Measurements from ENCODE around the gene SNX1.

SNX1 gene

DNA sequence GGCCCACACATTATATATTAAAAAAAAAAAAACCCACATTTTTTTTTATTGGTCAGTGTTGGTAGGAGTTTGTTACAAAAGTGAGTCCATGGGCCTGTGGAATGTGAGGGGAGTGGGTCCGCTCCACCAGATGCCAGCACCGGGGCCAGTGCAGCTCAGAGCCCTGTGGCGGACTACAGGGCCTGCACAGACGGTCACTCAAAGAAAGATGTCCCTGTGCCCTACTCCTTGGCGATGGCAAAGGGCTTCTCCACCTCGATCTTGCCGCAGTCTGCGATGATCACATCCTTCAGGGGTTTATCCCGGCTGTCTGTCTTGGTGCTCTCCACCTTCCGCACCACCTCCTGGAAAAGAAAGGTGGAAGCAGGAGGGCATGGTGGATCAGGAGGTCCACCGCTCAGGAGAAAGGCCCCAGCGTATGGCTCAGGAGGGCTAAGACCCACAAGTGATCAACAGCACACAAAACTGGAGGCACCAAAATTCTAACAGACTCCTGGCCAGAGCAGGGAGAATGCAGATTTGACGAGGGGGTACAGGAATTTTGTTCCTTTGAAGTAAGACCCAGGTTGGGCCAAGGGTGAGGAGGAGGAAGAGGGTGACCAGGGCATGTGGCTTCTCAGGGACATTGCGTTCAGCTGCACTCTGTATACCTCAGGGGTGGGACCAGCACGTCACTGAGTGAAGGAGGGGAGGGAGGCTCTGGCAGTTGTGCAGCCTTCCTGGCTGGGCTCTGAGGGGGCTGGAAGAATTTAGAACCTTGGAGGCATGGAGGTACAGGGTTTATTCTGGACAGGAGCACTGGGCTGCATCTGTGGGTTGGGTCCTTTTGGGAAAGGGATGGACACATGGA, 60.2 kb downstream of the SNX1 start:
- Histone ChIP-seq H3K36me3 (ENCODE audit: control insufficient read depth, insufficient read depth, low read length) (no peaks in the 10 kb centered on the region), H3K27ac (no peak overlapping the region), H3K9ac (no peak overlapping the region), H3K9me3 (ENCODE audit: control insufficient read depth, low read length) (no peaks in the 10 kb centered on the region), H3K4me1 (no peaks in the 10 kb centered on the region), H3K79me2 (no peaks in the 10 kb centered on the region), H3K4me3 (ENCODE audit: low read depth, low read length) (no peak overlapping the region), H3K27me3 (ENCODE audit: control insufficient read depth, insufficient read depth, low read length) (peaks cover 3% of the 10 kb centered on the region), H2AFZ (no peak overlapping the region), H3K4me2 (ENCODE audit: low read length) (no peak overlapping the region)
- TF ChIP-seq, protein P1, sequence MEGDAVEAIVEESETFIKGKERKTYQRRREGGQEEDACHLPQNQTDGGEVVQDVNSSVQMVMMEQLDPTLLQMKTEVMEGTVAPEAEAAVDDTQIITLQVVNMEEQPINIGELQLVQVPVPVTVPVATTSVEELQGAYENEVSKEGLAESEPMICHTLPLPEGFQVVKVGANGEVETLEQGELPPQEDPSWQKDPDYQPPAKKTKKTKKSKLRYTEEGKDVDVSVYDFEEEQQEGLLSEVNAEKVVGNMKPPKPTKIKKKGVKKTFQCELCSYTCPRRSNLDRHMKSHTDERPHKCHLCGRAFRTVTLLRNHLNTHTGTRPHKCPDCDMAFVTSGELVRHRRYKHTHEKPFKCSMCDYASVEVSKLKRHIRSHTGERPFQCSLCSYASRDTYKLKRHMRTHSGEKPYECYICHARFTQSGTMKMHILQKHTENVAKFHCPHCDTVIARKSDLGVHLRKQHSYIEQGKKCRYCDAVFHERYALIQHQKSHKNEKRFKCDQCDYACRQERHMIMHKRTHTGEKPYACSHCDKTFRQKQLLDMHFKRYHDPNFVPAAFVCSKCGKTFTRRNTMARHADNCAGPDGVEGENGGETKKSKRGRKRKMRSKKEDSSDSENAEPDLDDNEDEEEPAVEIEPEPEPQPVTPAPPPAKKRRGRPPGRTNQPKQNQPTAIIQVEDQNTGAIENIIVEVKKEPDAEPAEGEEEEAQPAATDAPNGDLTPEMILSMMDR (IDR thresholded peaks at IDR 0.05) = no peak

DNA sequence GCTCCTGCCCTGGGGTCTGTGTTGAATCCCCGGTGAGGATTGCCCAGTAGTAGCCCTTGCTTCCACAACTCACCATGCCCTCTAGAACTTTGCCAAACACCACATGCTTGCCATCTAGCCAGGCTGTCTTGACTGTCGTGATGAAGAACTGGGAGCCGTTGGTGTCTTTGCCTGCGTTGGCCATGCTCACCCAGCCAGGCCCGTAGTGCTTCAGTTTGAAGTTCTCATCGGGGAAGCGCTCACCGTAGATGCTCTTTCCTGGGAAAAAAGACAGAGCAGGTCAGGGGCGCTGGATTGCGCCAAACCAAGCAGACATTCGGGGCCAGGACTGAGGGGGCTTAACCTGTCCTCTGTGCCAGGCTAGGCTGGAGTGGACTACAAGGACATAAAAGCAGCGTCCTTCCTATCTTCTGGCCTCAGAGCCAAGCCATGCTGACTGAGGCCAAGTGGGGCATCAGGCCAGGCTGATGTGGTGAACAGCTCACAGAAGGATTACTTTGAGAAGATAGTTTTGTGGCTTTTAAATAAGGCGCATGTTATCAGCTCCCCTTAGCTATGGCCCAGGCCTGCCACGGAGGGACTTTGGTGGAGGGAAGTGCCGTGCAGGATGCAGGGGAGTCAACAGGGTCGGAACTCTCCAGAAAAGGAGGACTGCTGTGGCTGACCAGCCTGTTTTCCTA, 61.0 kb downstream of the SNX1 start:
- peaks cover 3% of the 10 kb centered on the region for H3K27me3 ChIP-seq (ENCODE audit: control insufficient read depth, insufficient read depth, low read length)
- TF ChIP-seq, protein P1 (IDR thresholded peaks at IDR 0.05) = no peak
- H3K4me2 ChIP-seq (ENCODE audit: low read length) = no peak overlapping the region
- no peaks in the 10 kb centered on the region for H3K79me2 ChIP-seq
- H3K9ac ChIP-seq = no peak overlapping the region
- H3K4me1 ChIP-seq = no peaks in the 10 kb centered on the region
- no peak overlapping the region for H2AFZ ChIP-seq
- H3K36me3 ChIP-seq (ENCODE audit: control insufficient read depth, insufficient read depth, low read length) = no peaks in the 10 kb centered on the region
- no peak overlapping the region for H3K4me3 ChIP-seq (ENCODE audit: low read depth, low read length)
- H3K27ac ChIP-seq = no peak overlapping the region
- no peaks in the 10 kb centered on the region for H3K9me3 ChIP-seq (ENCODE audit: control insufficient read depth, low read length)

DNA sequence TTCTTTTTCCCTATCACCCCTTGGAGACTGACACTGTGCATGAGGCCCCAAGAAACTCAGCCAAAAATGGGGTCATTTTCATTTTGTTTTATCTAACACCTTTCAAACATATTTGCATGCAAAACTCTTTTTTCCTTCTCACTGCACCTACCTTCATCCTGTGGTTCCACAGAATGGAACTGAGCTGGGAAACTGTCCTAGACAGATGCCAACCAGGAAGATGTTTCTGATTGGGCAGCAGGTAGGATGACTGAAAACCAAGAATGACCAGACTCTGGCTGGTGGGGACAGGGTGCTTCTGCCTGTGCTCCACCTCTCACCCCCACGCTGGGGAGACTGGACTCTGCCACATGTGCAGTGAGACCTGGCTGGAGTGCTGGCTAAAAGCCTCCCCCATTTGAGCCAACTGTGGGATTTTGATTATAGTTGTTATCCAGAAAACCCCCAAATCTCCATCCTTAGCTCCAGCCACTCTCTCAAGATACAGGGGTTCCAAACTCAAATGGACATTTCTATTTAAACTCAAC, 61.9 kb downstream of the SNX1 start:
- Histone ChIP-seq H3K79me2 (no peaks in the 10 kb centered on the region), H2AFZ (no peak overlapping the region), H3K4me3 (ENCODE audit: low read depth, low read length) (no peak overlapping the region), H3K27me3 (ENCODE audit: control insufficient read depth, insufficient read depth, low read length) (no peaks in the 10 kb centered on the region), H3K9me3 (ENCODE audit: control insufficient read depth, low read length) (no peaks in the 10 kb centered on the region), H3K27ac (no peak overlapping the region), H3K4me2 (ENCODE audit: low read length) (no peak overlapping the region), H3K36me3 (ENCODE audit: control insufficient read depth, insufficient read depth, low read length) (no peaks in the 10 kb centered on the region), H3K4me1 (no peaks in the 10 kb centered on the region), H3K9ac (no peak overlapping the region)
- TF ChIP-seq, protein P1 (IDR thresholded peaks at IDR 0.05) = no peak

DNA sequence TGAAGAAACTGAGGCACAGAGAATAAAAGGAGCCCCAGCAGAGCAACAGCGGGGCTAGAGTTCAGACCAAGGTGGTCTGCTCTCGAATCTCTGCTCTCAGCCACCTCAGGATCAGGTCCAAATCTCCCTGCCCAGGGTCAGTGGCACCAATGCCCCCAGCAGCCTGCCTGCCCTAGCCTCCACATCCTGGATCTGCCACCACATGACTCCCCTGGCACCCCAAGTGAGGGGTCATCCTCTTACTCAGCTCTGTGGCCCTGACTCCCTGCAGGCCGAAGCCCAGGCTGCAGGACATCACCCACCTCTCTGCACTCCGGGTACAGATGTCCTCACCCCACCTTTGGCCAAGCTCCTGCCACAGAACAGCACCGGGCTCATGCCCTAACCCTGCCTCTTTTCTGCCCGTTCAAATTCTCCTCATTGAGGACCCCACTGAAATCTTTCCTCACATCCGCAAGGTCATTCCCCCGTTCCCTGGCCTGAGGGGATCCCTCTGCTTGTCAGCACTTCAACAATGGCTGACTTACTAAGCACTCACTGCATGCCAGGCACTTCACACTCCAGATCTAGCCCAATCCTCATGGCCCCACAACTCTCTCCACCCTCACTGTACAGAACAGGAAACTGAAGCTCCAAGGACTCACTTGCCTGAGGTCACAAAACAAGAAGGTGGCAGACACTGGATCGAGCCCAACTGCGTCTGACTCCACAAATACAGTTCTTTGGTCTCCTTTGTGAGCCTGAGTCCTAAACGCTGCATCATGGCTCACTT, 62.8 kb downstream of the SNX1 start:
- TF ChIP-seq, protein P1 (IDR thresholded peaks at IDR 0.05) = no peak
- Histone ChIP-seq H3K9ac (no peak overlapping the region), H3K36me3 (ENCODE audit: control insufficient read depth, insufficient read depth, low read length) (no peaks in the 10 kb centered on the region)

More for the DNA sequence above, 62.8 kb downstream of the SNX1 start:
- no peak overlapping the region for H3K4me3 ChIP-seq (ENCODE audit: low read depth, low read length)
- H3K27me3 ChIP-seq (ENCODE audit: control insufficient read depth, insufficient read depth, low read length) = no peaks in the 10 kb centered on the region
- no peak overlapping the region for H3K27ac ChIP-seq
- no peaks in the 10 kb centered on the region for H3K4me1 ChIP-seq
- no peak overlapping the region for H2AFZ ChIP-seq
- no peaks in the 10 kb centered on the region for H3K9me3 ChIP-seq (ENCODE audit: control insufficient read depth, low read length)
- H3K4me2 ChIP-seq (ENCODE audit: low read length) = no peak overlapping the region
- no peaks in the 10 kb centered on the region for H3K79me2 ChIP-seq
